ENCODE measurements around the gene NELFE. TPM values are rescaled to one million over a fixed set of nuclear protein-coding genes. Genes with fewer than 3 reads are reported as not detected.
A peak's percentile ranks its signal among the peaks of the same experiment; 100 is the strongest.

NELFE gene
- total and polyA plus RNA-seq, 2 donors (not counting 1 experiment from before 2014, with no cell fraction given) = 81.7 to 85.5 TPM

DNA sequence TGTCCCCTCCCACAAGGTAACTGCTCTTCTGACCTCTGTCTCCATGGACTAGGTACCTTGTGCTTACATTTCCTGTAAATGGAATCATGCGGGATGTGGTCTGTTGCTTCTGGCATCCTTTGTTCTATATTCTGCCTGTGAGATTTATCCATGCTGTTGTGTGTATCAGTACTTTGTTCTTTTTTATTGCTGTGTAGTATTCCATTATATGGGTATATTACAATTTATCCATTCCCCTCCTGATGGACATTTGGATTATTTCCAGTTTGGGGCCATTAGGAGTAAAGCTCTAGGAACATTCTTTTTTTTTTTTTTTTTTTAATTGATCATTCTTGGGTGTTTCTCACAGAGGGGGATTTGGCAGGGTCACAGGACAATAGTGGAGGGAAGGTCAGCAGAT is 27.8 kb downstream of the NELFE start:
- Histone ChIP-seq H4K20me1 (ENCODE audit: control insufficient read depth, extremely low read depth, insufficient read depth, low read length) (no peaks in the 10 kb centered on the region), H3K9ac (ENCODE audit: insufficient read depth, low read length) (no peak overlapping the region), H3K4me2 (ENCODE audit: extremely low read depth, insufficient read depth, low read length) (no peak overlapping the region), H3K4me1 (ENCODE audit: control insufficient read depth, extremely low read depth, insufficient read depth, low read length) (no peaks in the 10 kb centered on the region), H3K36me3 (ENCODE audit: control insufficient read depth, insufficient read depth, low read length) (no peaks in the 10 kb centered on the region), H3K79me2 (ENCODE audit: control insufficient read depth, insufficient read depth, low read length) (no peaks in the 10 kb centered on the region), H3K27me3 (ENCODE audit: control insufficient read depth, insufficient read depth, low read length) (no peaks in the 10 kb centered on the region), H3K9me3 (ENCODE audit: control insufficient read depth, insufficient read depth, low read depth, low read length) (no peaks in the 10 kb centered on the region), H2AFZ (ENCODE audit: low read length) (no peak overlapping the region), H3K27ac (ENCODE audit: insufficient read depth, low read length) (no peak overlapping the region), H3K4me3 (replicated peaks in 1 of 4; ENCODE audit: control extremely low read depth in 1 of 4, insufficient read depth in 1 of 4, low read depth in 3 of 4, low read length in 4 of 4) (no peak overlapping the region)
- DNase-seq (ENCODE audit: low read depth in 2 of 2) = no peak
- no peak for TF ChIP-seq CTCF (conservative IDR thresholded peaks at IDR 0.05 in 1 of 2, IDR thresholded peaks at IDR 0.05 in 1 of 2; ENCODE audit: low read depth in 1 of 2, low read length in 2 of 2)
- no peak for TF ChIP-seq EZH2 (IDR thresholded peaks at IDR 0.05; ENCODE audit: low read length, missing control alignments)

DNA sequence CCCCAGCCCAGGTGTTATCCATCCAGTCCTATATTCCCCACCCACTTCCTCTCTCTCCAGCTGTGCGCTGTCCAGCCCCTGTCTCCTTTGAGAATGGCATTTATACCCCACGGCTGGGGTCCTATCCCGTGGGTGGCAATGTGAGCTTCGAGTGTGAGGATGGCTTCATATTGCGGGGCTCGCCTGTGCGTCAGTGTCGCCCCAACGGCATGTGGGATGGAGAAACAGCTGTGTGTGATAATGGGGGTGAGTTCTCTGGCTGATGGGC is 30.2 kb downstream of the NELFE start:
- no peaks in the 10 kb centered on the region for H3K4me1 ChIP-seq (ENCODE audit: control insufficient read depth, extremely low read depth, insufficient read depth, low read length)
- no peaks in the 10 kb centered on the region for H3K36me3 ChIP-seq (ENCODE audit: control insufficient read depth, insufficient read depth, low read length)
- H3K9me3 ChIP-seq (ENCODE audit: control insufficient read depth, insufficient read depth, low read depth, low read length) = no peaks in the 10 kb centered on the region
- H3K4me3 ChIP-seq (replicated peaks in 1 of 4; ENCODE audit: control extremely low read depth in 1 of 4, insufficient read depth in 1 of 4, low read depth in 3 of 4, low read length in 4 of 4) = no peak overlapping the region
- DNase-seq (ENCODE audit: low read depth in 2 of 2) = no peak
- H4K20me1 ChIP-seq (ENCODE audit: control insufficient read depth, extremely low read depth, insufficient read depth, low read length) = no peaks in the 10 kb centered on the region
- no peak overlapping the region for H3K4me2 ChIP-seq (ENCODE audit: extremely low read depth, insufficient read depth, low read length)
- no peak overlapping the region for H3K27ac ChIP-seq (ENCODE audit: insufficient read depth, low read length)
- no peaks in the 10 kb centered on the region for H3K79me2 ChIP-seq (ENCODE audit: control insufficient read depth, insufficient read depth, low read length)
- H3K9ac ChIP-seq (ENCODE audit: insufficient read depth, low read length) = no peak overlapping the region
- H3K27me3 ChIP-seq (ENCODE audit: control insufficient read depth, insufficient read depth, low read length) = no peaks in the 10 kb centered on the region
- H2AFZ ChIP-seq (ENCODE audit: low read length) = no peak overlapping the region
- no peak for TF ChIP-seq EZH2 (IDR thresholded peaks at IDR 0.05; ENCODE audit: low read length, missing control alignments)
- TF ChIP-seq CTCF (conservative IDR thresholded peaks at IDR 0.05 in 1 of 2, IDR thresholded peaks at IDR 0.05 in 1 of 2; ENCODE audit: low read depth in 1 of 2, low read length in 2 of 2) = no peak

GRCh38 chr6:31927863-31928671 is 30.7 kb downstream of the NELFE start:
- Histone ChIP-seq H4K20me1 (ENCODE audit: control insufficient read depth, extremely low read depth, insufficient read depth, low read length) (no peaks in the 10 kb centered on the region), H3K27ac (ENCODE audit: insufficient read depth, low read length) (no peak overlapping the region), H3K4me1 (ENCODE audit: control insufficient read depth, extremely low read depth, insufficient read depth, low read length) (no peaks in the 10 kb centered on the region), H3K27me3 (ENCODE audit: control insufficient read depth, insufficient read depth, low read length) (no peaks in the 10 kb centered on the region), H3K36me3 (ENCODE audit: control insufficient read depth, insufficient read depth, low read length) (no peaks in the 10 kb centered on the region), H3K4me2 (ENCODE audit: extremely low read depth, insufficient read depth, low read length) (peak overlapping the region; percentile 15), H3K79me2 (ENCODE audit: control insufficient read depth, insufficient read depth, low read length) (no peaks in the 10 kb centered on the region), H2AFZ (ENCODE audit: low read length) (peak overlapping the region; percentile 62), H3K4me3 (replicated peaks in 1 of 4; ENCODE audit: control extremely low read depth in 1 of 4, insufficient read depth in 1 of 4, low read depth in 3 of 4, low read length in 4 of 4) (peak overlapping the region in 1 of 4 experiments; percentile 38), H3K9me3 (ENCODE audit: control insufficient read depth, insufficient read depth, low read depth, low read length) (no peaks in the 10 kb centered on the region), H3K9ac (ENCODE audit: insufficient read depth, low read length) (no peak overlapping the region)
- no peak for TF ChIP-seq EZH2 (IDR thresholded peaks at IDR 0.05; ENCODE audit: low read length, missing control alignments)
- TF ChIP-seq CTCF (conservative IDR thresholded peaks at IDR 0.05 in 1 of 2, IDR thresholded peaks at IDR 0.05 in 1 of 2; ENCODE audit: low read depth in 1 of 2, low read length in 2 of 2) = no peak
- DNase-seq (ENCODE audit: low read depth in 2 of 2) = no peak

Data from fibroblast of lung (primary cell).